Measurements from ENCODE around the gene PTPRU.

Gene PTPRU

DNA sequence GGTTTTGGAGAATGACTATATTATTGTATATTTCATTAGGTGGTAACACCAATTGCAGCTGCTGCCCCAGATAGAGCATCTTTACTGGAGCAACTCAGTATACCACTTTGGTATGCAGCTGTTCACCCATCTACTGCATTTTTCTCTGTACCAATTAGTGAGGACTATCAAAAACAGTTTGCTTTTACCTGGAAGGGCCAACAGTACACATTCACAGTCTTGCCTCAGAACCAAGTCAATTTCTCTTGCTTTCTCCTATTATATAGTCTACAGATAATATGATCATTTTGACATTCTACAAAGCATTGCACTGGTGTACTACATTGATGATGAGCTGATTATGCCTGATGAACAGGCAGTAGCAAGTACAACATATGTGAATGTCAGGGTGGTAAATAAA is 99.3 kb downstream of the PTPRU start:
- no peak for DNase-seq (ENCODE audit: low spot score)

DNA sequence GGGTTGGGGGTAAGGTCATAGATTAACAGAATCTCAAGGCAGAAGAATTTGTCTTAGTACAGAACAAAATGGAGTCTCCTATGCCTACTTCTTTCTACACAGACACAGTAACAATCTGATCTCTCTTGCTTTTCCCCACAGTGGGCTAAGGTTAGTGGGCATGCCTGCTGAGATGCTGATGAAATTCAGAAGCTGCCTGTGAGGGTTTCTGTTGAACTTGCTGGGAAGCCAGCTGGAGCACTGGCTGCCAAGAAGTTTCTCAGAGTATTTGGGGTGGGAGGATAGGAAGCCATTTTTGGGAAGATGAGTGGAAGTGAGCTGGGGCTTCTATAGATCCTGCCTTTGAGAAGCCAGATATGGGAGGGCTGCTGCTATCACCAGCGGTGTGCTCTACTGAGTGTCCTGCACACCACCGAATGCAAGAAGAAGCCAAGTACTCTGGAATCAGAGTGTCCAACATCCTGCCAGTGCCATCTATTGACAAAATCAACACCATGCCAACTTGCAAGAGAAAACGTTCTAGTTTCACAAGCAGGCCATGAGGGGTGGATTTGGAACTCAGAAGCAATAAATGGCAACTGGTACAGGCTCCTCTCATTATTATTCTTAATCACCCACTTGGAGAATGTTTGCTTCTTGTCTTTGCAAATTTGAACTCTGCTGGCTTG is 102.7 kb downstream of the PTPRU start:
- no peak for DNase-seq (ENCODE audit: low spot score)

DNA sequence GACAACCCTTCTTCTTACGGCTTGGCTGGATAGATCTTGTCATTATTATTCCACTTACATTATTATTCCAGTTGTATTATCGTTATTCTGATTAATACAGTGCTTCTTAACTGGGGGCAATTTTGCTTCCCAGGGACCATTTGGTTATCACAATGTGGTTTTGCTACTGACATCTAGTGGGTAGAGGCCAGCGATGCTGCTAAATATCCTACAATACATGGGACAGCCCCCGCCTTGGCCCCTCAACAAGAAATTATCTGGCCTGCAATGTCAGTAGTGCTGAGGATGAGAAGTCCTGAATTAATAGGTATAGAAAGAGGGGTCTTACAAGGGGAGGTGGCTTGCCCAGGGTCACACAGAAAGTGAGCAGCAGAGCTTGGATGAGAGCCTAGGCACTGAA is 105.6 kb downstream of the PTPRU start:
- no peak for DNase-seq (ENCODE audit: low spot score)

GRCh38 chr1:29342351-29342750 is 106.0 kb downstream of the PTPRU start:
- DNase-seq (ENCODE audit: low spot score): no peak

DNA sequence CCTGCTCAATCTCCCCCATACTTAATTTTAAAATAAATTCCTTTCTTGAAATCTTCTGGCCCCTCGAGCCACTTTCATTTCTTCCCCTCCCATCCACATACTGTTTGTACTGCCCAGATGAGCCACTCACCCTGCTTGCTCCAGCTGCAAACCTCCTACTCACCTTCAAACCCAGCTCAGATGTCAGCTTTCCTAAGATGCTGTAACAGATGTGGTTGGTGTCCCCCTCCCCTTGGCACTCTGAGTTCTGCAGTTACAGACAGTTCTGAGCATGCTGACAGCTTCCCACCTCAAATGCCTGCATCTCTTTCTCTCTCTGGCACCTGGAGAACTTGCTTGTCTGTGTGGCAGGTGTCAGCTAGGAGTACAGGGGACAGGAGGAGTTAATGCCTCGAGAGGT is 106.7 kb downstream of the PTPRU start:
- DNase-seq (ENCODE audit: low spot score): no peak

GRCh38 chr1:29343476-29343875 is 107.2 kb downstream of the PTPRU start:
- no peak for DNase-seq (ENCODE audit: low spot score)

GRCh38 chr1:29343908-29344307 is 107.6 kb downstream of the PTPRU start:
- DNase-seq (ENCODE audit: low spot score): no peak

GRCh38 chr1:29344336-29344735 is 108.0 kb downstream of the PTPRU start:
- DNase-seq (ENCODE audit: low spot score): no peak

GRCh38 chr1:29346576-29346975 is 110.3 kb downstream of the PTPRU start:
- no peak for DNase-seq (ENCODE audit: low spot score)

- DNase-seq (ENCODE audit: low spot score): no peak
These were observed 113.7 kb downstream of the PTPRU start for GRCh38 chr1:29349871-29350491.

- no peak for DNase-seq (ENCODE audit: low spot score)
These were observed 116.5 kb downstream of the PTPRU start for GRCh38 chr1:29352719-29353420.

DNA sequence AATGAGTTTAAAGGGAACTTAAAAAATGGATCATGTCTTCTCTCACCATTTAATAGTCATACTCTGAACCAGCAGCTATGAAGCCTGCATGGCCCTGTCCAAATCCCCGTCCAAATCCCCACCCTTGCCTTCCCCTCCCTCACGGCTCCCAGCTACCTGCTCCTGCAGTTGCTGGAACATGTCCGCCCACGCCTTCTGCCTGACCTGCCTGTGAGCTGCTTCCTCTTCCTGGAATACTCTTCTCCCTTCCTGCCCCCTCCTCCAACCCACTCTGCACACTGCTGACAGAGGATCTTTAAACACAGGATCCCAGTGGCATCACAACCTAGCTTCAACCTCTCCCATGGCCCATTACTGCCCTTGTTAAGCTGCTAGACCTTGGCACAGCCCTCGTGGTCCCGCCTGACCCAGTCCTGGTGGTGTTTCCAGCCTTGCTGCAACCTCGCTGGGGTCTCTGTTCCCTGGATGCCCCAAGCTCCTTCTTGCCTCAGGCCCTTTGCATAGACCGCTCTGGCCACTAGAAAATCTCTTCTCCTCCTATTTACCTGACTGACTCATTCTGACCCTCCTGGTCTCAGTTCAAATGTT is 118.3 kb downstream of the PTPRU start:
- no peak for DNase-seq (ENCODE audit: low spot score)

DNA sequence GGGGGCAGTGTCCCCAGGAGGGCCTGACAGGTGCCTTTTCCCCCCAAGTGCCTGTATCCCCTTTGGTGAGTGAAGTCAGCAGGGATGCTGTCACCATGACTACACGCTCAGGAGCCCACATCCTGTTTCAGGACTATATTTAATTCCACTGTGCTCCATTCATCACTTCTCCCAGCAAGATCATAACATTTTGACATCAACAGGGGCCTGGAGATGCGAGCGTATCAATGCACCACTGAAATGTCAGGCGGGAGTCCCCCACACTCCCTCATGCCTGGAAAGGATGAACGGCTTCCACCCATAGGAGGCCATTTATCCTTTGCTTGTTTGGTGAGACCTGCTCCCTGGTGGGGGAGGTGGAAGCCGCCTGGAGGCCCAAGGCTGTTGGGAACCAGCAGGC is 119.1 kb downstream of the PTPRU start:
- DNase-seq (ENCODE audit: low spot score): no peak

GRCh38 chr1:29356663-29357062 is 120.3 kb downstream of the PTPRU start:
- DNase-seq (ENCODE audit: low spot score): no peak

DNA sequence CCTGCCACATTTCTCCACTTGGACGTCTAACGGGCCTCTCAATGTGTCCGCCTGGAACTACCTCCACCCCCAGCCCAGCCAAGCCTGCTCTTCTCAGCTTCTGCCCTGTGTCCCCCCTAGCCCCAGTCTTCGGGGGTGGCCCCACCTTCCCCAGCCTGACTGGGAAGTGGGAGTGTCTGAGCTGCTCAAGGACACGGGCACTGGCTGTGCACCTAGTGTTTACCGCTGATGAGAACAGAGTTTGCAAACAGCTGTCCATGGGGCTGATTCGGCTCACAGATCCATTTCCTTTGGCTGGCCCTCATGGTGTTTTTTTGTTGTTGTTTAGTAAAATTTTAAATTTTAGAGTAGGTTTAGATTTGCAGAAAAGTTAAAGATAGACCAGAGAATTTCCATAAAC is 121.1 kb downstream of the PTPRU start:
- no peak for DNase-seq (ENCODE audit: low spot score)

DNA sequence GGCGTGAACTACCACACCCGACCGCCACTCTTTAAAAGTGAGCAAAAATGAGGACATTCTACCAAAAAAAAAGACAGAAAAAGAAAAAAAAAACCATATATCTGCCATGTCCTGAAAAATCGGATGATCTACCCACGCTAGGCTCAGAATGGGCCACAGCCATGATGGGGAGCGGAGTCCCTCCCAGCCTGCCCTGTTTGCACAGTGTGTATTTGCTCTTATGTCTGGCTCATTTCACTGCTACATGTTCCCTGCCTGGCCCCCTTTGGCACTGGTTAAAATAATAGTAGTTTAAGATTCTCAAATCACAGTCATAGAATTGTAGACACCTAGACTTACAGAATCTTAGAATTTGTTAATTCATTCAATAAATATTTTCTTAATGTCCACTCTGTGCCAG is 121.9 kb downstream of the PTPRU start:
- no peak for DNase-seq (ENCODE audit: low spot score)

DNA sequence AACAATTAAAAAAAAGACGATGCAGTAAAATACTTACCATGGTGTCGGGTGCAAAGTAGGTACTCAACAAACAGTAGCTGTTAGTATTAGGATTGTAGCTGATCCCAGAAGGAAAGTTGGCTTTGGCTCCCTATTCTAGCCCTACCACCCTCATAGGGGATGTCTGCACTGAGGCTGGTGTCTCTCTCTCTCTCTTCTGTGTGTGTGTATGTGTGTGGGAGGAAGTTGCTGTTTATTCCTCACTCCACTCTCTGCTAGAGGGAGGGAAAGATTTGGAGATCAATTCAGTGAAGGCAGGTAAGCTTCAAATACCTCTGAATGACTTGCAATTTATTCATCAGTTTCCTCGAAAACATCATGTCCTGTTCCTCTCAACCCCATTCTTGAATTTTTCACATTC is 124.4 kb downstream of the PTPRU start:
- DNase-seq (ENCODE audit: low spot score): no peak

DNA sequence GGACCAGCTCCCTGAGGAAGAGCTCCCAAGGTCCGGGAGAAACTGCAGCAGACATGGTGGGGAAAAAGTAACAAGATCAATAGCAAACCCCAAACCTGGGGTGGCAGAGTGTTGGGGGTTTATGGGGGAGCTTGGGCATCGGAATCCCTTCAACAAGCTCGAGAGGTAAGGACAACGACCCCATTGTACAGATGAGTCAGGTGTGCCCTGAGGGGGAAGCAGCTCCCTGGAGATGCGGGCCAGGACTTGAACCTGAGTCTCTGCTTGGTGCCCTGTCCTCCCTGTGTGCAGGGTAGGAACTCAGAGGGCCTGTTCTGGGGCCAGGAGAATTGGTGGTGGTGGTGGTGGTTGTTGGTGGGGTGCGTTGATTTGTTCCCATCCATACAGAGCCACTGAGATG is 125.4 kb downstream of the PTPRU start:
- no peak for DNase-seq (ENCODE audit: low spot score)

DNA sequence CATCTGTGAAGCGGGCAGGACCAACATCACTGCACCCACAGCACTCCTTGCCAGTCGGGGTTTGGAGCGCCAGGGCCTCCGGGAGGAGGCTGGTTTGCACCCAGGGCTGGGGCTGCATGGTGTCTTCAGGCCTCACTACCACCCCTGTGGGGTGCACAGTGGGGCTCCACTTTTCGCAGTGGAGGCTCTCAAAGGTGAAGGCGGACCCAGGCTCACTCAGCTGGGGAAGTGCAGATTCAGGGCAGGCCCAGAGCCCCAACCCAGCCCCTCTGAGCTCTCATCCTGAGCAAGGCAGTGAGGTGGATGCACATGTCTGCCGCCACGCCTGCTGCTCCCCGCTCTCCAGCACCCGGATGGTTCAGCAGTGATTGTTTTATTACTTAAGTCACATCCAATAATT is 125.8 kb downstream of the PTPRU start:
- DNase-seq (ENCODE audit: low spot score): no peak

DNA sequence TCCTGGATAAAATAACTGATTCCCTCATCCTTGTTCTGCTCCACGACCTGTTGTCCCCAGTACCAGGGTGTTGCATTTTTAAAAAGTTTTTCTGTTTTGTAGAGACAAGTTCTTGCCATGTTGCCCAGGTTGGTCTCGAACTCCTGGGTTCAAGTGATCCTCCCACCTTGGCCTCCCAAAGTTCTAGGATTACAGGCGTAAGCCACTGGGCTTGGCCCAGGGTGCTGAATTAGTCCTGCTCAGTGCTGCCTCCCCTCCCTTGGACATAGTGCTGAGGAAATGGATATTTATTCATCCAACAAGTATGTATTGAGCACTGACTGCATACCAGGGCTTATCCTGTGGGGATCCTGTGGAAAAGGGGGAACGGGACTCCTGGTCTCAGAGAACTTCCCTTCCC is 126.4 kb downstream of the PTPRU start:
- no peak for DNase-seq (ENCODE audit: low spot score)

DNA sequence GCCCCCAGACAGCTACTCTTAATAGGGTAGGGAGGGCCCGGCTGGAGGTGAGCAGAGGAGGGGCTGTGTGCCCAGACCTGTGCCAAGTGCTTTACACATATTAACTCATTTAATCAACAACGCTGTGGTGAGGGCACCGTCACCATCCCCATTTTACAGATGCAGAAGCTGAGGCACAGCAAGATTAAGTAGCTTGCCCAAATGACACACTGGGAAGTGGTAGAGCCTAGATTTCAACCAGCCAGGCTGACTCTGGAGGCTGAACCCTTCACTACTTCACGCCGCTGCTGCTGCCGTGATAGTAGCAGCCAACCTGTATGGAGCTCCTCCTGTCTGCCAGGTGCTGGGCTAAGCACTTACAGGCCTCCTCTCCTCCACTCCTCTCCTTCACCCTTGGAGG is 127.2 kb downstream of the PTPRU start:
- no peak for DNase-seq (ENCODE audit: low spot score)

- no peak for DNase-seq (ENCODE audit: low spot score)
These were observed 127.9 kb downstream of the PTPRU start for GRCh38 chr1:29364101-29364678.
